Measurements from ENCODE around the gene C2CD4D.

C2CD4D gene

DNA sequence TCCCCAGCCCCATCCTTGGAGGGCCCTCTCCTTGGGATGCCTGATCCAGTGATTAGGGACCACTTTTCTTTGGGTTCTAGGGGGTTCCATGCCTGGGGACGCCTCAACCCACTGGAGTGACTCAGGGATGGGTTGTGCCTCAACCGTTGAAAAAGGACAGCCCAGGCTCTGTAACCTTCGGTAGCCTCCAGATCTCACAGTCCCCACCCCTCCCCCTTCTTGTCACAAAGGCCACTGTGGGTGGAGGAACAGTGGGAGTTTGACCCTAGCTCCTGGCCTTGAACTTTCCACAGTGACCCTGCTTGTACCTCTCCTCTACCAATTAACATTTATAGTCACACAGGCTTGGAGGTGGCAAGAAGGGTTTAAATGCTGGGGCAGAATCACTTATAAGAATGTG, 5.4 kb downstream of the C2CD4D start:
- no peak for DNase-seq (ENCODE audit: low read depth)

- no peak for DNase-seq (ENCODE audit: low read depth)
Measured at GRCh38 chr1:151833172-151833900, 6.3 kb downstream of the C2CD4D start.

- no peak for DNase-seq (ENCODE audit: low read depth)
Measured at GRCh38 chr1:151832318-151832980, 7.2 kb downstream of the C2CD4D start.

DNA sequence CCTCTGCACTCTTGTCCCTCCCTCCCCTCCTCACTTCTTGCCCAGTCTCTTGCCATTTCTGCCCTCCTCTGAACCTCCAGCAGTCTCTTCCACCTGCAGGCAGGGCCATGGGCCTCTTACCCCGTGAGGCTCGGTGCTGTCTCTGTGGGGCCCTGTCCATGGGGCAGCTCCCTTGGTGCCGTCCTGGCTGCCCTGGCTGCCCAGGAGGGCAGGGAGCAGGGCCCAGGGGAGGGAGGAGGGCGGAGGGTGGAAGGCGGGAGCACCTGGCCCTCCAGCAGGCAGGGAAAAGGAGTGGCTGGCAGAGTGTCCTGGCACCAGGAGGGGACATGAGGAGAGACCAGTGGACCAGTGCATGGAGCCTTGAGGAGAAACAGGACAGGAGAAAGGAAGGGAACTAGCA, 8.0 kb downstream of the C2CD4D start, which contains the start of gene RORC:
TSS of gene RORC (minus strand) at position 198 of the 400 bp plus-strand sequence. CDS start at position 160, 38 bp downstream.
- no peak for DNase-seq (ENCODE audit: low read depth)

- DNase-seq (ENCODE audit: low read depth), result no peak
Measured at GRCh38 chr1:151831256-151831591, 8.4 kb downstream of the C2CD4D start.

DNA sequence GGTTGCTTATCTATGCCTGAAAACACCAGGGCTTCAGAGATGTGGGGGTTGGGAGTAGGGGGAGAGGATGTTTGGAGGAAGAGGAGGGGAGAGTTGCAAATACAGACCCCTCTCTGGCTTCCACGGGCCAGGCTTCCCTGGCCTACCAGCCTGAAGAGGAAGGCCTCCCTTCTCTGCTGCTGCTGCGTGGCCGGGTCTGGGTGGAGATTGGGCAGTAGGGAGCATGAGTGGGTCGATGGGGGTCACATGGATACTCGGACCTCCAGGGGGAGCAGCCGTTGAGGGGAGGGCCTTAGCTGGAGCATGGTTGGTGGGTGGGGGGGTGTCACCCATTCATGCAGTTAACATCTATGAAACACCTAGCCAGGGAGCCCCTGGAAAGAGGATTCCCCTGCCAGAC, 9.6 kb downstream of the C2CD4D start:
- no peak for DNase-seq (ENCODE audit: low read depth)

DNA sequence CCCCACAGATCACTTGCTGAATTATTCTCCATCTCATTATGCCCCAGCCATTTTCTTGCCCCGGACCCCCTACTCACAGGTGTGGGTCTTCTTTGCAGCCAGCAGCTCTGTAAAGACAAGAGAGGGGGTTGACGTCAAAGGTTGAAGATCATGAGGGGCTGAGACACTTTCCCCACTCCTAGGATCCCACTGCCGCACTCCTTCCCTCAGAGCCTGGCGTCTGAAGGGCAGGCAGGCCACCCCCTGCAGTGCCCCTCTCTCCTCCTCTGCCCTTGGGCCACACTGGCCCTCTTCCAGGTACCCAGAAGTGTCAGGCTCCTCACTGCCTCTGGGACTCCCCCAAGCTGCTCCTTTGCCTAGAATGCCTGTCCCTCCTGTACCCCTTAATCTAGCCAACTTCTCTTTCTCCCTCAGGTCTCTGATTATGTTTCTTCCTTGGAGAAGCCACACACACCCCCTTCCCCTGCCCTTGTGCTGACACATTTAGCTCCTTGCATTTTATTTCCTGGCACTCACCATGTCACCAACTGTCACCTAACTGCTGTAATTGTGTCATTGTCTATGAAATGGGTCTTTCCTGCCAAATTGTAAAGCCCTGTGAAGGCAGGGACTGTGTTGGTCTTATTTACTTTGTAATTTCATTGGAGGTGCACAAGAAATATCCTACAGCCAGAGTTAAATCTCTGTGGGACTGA, 10.1 kb downstream of the C2CD4D start:
- no peak for DNase-seq (ENCODE audit: low read depth)

DNA sequence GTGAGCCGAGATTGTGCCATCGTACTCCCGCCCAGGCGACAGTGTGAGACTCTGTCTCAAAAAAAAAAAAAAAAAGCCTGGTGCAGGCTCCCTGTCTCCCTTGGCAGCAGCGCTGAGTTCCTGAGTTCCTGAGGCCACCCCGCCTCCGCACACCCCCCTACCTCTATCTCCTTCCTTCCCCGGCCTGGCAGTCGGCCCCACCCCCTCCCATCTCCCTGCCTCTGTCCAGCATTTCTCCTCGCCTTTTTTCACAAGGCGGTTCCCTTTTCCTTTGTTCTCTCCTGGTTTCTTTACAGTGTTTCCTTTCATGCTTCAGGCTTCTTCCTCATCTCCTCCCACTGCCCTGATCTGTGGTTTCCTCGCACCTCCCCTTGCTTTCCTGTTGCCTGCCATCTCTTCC, 10.7 kb downstream of the C2CD4D start:
- DNase-seq (ENCODE audit: low read depth), result no peak

- no peak for DNase-seq (ENCODE audit: low read depth)
Measured at GRCh38 chr1:151827853-151828252, 11.8 kb downstream of the C2CD4D start.

DNA sequence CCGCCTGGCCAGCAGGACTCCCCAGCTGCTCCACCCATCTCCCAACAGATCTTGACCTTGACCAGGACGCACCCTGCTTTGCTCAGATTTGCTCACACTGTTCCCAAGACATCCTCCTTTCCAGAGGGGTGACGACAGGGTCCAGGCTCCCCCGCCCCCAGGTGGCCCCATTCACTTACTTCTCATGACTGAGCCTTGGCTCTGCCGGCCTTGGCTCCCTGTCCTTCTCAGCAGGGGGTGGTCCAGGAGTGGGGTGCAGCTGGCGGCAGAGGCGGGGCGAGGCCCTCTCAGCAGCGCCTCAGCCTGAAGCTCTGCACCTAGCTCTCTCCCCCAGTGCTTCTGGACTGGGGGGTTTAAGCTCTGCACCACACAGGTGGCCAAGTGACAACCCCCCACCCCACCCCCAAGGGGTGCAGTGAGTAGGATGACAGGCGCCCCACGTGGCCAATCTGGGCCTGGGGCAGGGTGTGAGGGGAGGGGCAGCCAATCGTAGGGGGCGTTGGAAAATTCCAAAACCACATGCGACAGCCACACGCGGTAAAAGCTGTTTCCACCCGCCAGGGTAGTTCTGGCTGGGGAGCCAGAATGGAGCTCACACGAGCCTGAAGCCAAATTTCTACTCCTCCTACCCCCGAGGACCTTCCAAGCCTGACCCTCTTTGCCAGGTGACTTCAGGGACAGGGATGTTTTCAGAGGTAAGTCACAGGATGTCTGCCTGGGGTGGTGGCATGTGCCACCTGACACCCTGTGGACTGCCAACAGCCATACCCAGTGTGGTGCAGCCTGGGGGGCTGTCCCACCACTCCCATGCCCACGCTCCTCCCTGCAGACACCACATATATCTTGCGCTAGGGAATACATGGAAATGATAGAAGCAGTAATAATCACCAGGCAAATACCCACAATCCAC, 13.6 kb downstream of the C2CD4D start:
- peak; percentile 46 for DNase-seq (ENCODE audit: low read depth)

- DNase-seq (ENCODE audit: low read depth), result no peak
Measured at GRCh38 chr1:151825204-151825603, 14.4 kb downstream of the C2CD4D start.

- no peak for DNase-seq (ENCODE audit: low read depth)
Measured at GRCh38 chr1:151823175-151823574, 16.4 kb downstream of the C2CD4D start.

DNA sequence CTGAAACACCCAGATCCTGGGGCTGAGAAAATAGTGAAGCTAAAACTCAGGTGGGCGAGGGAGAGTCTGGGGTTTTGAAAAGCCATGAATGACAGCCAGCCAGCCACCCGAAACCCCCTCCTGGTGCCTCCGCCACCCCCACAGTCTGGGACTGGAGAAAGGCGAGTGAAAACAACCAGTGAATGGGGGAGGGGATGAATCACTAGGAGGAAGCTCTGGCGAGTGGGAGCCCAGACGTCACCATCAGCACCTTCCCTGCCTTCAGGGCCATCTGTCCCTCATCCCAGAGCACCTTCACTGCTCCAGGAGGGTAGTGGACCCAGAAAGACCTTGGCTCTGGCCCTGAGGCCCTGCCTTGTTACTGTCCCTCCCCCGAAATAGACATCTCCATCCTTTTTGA, 17.2 kb downstream of the C2CD4D start:
- peak; percentile 60 for DNase-seq (ENCODE audit: low read depth)

GRCh38 chr1:151820940-151821339, 18.7 kb downstream of the C2CD4D start:
- DNase-seq (ENCODE audit: low read depth), result no peak

- DNase-seq (ENCODE audit: low read depth), result no peak
Measured at GRCh38 chr1:151819976-151820623, 19.5 kb downstream of the C2CD4D start.

DNA sequence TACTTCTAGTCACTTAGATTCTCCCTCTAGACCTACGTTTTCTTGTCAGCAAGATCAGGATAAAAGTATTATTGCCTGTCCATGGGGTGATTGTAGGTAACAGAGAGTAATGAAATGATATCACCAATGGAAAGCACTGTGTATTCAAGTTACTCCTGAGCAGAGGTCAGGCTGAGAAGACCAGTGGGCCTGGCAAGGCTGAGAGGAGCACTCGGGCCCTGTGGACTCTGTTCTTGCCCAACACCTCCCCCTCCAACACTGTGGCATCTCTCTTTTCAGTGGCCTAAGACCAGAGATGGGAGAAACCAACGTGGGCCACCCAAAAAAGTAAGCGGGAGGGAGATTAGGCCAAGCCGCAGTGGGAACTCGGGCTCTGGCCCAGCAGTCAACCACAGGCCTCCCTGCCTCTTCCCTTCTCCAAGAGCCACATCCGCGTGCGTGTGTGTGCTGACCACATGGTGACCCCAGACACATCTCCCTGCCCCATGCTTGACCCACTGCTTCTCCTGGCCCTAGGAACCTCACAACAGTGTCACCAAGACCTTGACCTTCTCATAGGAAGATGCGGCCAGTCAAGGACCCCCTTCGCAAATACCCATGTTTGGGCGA, 20.3 kb downstream of the C2CD4D start:
- DNase-seq (ENCODE audit: low read depth), result no peak

DNA sequence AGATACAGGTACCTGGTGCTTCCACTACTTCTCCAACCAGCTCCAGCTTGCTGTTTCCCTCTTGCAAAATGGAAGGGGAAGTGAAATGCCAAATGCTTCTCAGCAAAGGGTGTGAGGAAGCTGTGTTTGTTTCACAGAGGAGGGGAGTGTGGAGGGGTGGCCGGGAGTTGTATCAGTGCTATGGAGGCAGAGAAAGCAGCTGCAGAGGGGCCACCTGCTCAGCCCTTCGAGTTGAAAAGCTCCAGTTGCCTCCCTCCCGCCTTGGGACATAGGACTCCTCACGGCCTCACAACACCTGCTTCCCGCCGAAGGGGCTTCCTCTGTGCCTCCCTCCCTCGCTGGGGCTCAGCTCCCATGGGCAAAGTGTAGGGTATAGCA, 22.3 kb downstream of the C2CD4D start:
- no peak for DNase-seq (ENCODE audit: low read depth)

DNA sequence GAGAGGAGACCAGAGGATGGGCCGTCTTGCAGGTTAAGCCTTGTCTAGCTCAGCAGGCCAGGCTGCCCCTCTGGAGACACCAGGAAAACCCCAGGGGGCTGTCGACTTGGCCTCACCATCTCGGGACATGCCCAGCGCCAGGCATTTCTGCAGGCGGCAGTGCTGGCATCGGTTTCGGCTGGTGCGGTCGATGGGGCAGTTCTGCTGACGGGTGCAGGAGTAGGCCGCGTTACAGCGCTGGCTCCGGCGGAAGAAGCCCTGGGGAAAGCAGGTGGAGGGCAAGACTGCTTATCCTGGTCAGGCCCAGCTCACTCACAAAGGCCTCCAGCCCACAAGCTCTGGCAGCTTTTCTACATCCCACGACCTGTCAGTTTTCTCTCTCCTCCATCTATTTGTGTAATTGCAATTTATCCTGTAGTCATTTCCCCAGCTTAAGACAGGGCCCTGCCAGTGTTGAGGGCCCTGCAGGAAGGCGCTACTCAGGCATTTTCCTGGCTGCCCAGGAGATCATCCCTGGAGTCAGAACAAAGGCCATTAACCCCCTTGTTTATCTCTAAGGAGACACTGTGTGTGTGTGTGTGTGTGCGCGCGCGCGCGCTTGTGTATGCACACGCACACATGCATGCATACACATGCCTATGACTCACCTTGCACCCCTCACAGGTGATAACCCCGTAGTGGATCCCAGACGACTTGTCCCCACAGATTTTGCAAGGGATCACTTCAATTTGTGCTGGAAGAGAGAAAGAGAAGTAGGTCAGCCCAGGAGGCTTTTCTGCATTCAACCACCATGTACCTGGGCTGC, 22.9 kb downstream of the C2CD4D start:
- DNase-seq (ENCODE audit: low read depth), result no peak

- DNase-seq (ENCODE audit: low read depth), result no peak
Measured at GRCh38 chr1:151815716-151816327, 23.8 kb downstream of the C2CD4D start.

DNA sequence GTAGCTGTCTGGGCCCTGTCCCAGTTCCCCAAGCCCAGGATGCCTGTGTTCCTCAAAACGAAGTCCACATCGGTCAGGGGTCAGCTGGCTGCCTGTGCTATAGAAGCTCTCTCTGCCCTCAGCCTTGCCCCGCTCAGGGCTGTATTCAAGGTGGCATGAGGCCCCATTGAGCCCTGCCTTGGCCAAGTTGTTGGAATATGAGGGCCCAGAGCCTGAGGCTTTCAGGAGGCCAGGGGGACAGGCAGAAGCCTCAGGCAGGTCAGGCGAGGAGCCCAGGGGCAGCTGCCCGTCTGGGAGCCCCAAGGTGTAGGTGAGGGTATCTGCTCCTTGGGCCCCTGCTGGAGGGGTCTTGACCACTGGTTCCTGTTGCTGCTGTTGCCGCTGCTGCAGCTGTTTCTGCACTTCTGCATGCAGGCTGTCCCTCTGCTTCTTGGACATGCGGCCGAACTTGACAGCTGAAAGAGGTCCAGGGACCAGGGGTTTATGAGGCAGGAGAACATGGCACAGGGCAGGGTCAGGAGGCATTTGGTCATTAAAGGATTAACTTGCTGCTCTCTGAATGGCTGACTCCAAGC, 24.6 kb downstream of the C2CD4D start:
- no peak for DNase-seq (ENCODE audit: low read depth)

Data from activated T-helper 9 cell treated with anti-CD3 and anti-CD28 coated beads, Interleukin-2, amount 50 U/mL, for 16 hours (primary cell).